Measurements from ENCODE around the gene RRM2.
"Not testable (repeated sequence)": the region's sequence is repeated elsewhere in the genome, so short reads cannot be mapped to it uniquely, and the experiment has no call there.

The RRM2 gene

DNA sequence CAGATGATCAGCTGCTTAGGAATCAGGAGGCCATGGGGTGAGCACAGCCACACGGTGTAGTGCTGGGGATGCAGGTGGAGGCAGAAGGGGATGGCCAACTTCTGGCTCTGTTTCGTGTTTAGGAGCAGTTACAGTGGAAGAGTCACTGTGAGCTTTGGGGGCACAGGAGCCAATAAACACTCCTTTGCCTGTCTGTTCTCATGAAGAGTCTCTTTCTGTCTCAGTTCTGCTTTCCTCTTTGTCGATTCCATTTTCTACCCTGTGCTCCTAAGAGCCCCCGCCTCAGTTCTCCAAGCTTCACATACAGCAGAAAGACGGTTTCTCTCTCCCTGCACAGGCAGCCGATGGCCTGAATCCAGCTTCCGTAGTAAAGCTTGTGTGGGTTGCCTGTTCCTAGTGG, 21.0 kb upstream of the RRM2 start:
- Histone ChIP-seq H3K4me1 (ENCODE audit: low read depth, poor library complexity, severe bottlenecking) (peaks cover 12% of the 10 kb centered on the region), H3K27ac (no peak overlapping the region), H2AFZ (ENCODE audit: low read depth) (no peak overlapping the region), H3K27me3 (ENCODE audit: insufficient read depth, low read depth) (no peaks in the 10 kb centered on the region), H3K4me2 (no peak overlapping the region), H3K36me3 (ENCODE audit: insufficient read depth) (no peaks in the 10 kb centered on the region), H3K79me2 (ENCODE audit: insufficient read depth, low read depth) (no peaks in the 10 kb centered on the region), H3K9ac (no peak overlapping the region), H4K20me1 (ENCODE audit: insufficient read depth) (no peaks in the 10 kb centered on the region), H3K4me3 (IDR thresholded peaks at IDR 0.05; ENCODE audit: insufficient read depth, low read depth, low read length) (no peak overlapping the region)
- no peak for TF ChIP-seq CTCF (conservative IDR thresholded peaks at IDR 0.05; ENCODE audit: low read depth, low read length)

DNA sequence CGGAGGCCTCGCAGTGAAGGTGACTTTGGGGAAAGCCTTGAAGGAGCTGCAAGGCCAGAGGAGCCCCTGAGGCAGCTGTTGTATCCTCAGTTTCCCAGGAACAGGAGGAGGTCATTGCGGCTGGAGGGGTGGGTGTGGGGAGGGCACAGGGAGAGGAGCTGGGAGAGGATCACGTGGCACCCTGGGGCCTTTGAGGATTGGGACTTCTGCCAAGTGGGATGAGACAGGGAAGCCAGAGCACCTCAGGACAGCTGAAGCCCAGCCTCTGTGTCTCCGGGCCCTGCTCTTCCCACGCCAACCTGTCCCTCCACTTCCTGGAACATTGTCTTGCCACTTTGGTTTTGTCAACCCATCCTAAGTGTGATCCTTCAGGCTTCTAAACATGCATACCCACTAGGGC, 19.4 kb upstream of the RRM2 start:
- no peak for TF ChIP-seq CTCF (conservative IDR thresholded peaks at IDR 0.05; ENCODE audit: low read depth, low read length)
- Histone ChIP-seq H4K20me1 (ENCODE audit: insufficient read depth) (no peaks in the 10 kb centered on the region), H3K79me2 (ENCODE audit: insufficient read depth, low read depth) (no peaks in the 10 kb centered on the region), H3K9ac (no peak overlapping the region), H3K4me2 (no peak overlapping the region), H3K4me3 (IDR thresholded peaks at IDR 0.05; ENCODE audit: insufficient read depth, low read depth, low read length) (no peak overlapping the region), H3K4me1 (ENCODE audit: low read depth, poor library complexity, severe bottlenecking) (no peaks in the 10 kb centered on the region), H2AFZ (ENCODE audit: low read depth) (no peak overlapping the region), H3K27me3 (ENCODE audit: insufficient read depth, low read depth) (no peaks in the 10 kb centered on the region), H3K27ac (no peak overlapping the region), H3K36me3 (ENCODE audit: insufficient read depth) (no peaks in the 10 kb centered on the region)

DNA sequence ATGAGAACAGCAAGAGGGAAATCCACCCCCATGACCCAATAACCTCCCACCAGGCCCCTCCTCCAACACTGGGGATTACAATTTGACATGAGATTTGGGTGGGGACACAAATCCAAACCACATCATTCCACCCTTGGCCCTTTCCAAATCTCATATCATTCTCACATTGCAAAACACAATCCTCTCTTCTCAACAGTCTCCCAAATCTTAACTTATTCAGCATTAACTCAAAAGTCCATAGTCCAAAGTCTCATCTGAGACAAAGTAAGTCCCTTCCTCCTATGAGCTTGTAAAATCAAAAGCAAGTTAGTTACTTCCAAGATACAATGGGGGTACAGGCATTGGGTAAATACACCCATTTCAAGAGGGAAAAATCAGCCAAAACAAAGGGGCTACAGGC, 17.6 kb upstream of the RRM2 start:
- H3K27me3 ChIP-seq (ENCODE audit: insufficient read depth, low read depth); H3K4me2 ChIP-seq; H2AFZ ChIP-seq (ENCODE audit: low read depth); H3K36me3 ChIP-seq (ENCODE audit: insufficient read depth); H3K79me2 ChIP-seq (ENCODE audit: insufficient read depth, low read depth); H3K27ac ChIP-seq; H3K9ac ChIP-seq; H4K20me1 ChIP-seq (ENCODE audit: insufficient read depth); H3K4me3 ChIP-seq (IDR thresholded peaks at IDR 0.05; ENCODE audit: insufficient read depth, low read depth, low read length); H3K4me1 ChIP-seq (ENCODE audit: low read depth, poor library complexity, severe bottlenecking): not testable (repeated sequence)

DNA sequence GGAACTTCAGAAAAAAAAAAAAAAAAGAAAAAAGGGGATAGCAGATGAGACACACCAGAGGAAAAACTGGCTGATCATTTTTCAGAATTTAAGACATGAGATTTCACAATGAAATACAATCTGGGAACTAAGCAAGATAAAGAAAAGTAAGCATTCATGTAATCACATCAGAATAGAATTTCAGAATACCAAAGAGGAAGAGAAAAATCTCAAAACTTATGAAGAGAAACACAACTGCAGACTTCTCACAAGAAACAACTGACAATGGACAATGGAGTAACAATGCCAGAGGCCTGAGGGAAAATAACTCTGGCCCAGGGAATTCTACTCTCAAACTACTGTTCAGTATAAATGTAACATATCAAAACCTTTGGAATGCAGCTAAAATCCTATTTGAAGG, 13.2 kb upstream of the RRM2 start:
- no peak overlapping the region for H2AFZ ChIP-seq (ENCODE audit: low read depth)
- no peak for TF ChIP-seq CTCF (conservative IDR thresholded peaks at IDR 0.05; ENCODE audit: low read depth, low read length)
- no peak overlapping the region for H3K27ac ChIP-seq
- H3K4me1 ChIP-seq (ENCODE audit: low read depth, poor library complexity, severe bottlenecking): no peaks in the 10 kb centered on the region
- no peak overlapping the region for H3K4me3 ChIP-seq (IDR thresholded peaks at IDR 0.05; ENCODE audit: insufficient read depth, low read depth, low read length)
- no peaks in the 10 kb centered on the region for H3K79me2 ChIP-seq (ENCODE audit: insufficient read depth, low read depth)
- no peak overlapping the region for H3K9ac ChIP-seq
- no peak overlapping the region for H3K4me2 ChIP-seq
- H3K36me3 ChIP-seq (ENCODE audit: insufficient read depth): no peaks in the 10 kb centered on the region
- no peaks in the 10 kb centered on the region for H4K20me1 ChIP-seq (ENCODE audit: insufficient read depth)
- H3K27me3 ChIP-seq (ENCODE audit: insufficient read depth, low read depth): no peaks in the 10 kb centered on the region

DNA sequence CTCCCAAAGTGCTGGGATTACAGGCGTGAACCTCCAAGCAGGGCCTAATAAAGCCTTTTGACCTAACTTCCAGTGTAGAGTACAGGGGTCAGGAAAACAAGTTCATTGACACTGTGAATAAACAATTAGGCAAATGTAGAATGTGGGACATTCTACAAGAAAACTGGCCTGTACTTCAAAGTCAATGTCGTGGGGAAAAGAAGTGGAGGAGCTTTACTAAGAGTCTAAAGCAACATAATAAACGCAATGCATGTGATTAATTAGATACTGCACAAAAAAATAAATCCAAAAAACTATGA, 3.6 kb upstream of the RRM2 start:
- no peak overlapping the region for H3K9ac ChIP-seq
- peaks cover 15% of the 10 kb centered on the region for H3K4me1 ChIP-seq (ENCODE audit: low read depth, poor library complexity, severe bottlenecking)
- no peak overlapping the region for H3K4me3 ChIP-seq (IDR thresholded peaks at IDR 0.05; ENCODE audit: insufficient read depth, low read depth, low read length)
- H3K36me3 ChIP-seq (ENCODE audit: insufficient read depth): no peaks in the 10 kb centered on the region
- H4K20me1 ChIP-seq (ENCODE audit: insufficient read depth): no peaks in the 10 kb centered on the region
- H3K79me2 ChIP-seq (ENCODE audit: insufficient read depth, low read depth): peaks cover 32% of the 10 kb centered on the region
- no peak overlapping the region for H2AFZ ChIP-seq (ENCODE audit: low read depth)
- H3K27me3 ChIP-seq (ENCODE audit: insufficient read depth, low read depth): no peaks in the 10 kb centered on the region
- H3K27ac ChIP-seq: no peak overlapping the region
- no peak overlapping the region for H3K4me2 ChIP-seq
- TF ChIP-seq CTCF (conservative IDR thresholded peaks at IDR 0.05; ENCODE audit: low read depth, low read length): no peak

Measured in KMS-11 (cell line).